K562 (cell line): ENCODE results near the gene MPZL3. TPM values are rescaled to one million over a fixed set of nuclear protein-coding genes. Genes with fewer than 3 reads are reported as not detected.

Source experiments
- ATAC-seq: fragments of 200-7000 bp; cut with Tn5 transposase; 3 replicates; pipeline ENCODE4 v1.9.1; 2020; ENCODE audit warnings: moderate library complexity
- BruUV-seq: library from RNA; stranded (reverse); fragments of 400-500 nt; replicated peaks from 2 replicates; lab custom pipeline; 2021; lab: Mats Ljungman, UMichigan
- CTCF ChIA-PET: fragments of 300-600 bp; formaldehyde crosslinking; extraction: SDS; loops from one replicate; lab custom pipeline; 2021; ENCODE audit warnings: low intra/inter-chr PET ratio; lab: Yijun Ruan, JAX
- POLR2A ChIA-PET: fragments of 300-600, 350-650 bp; sonication (Branson Sonifier 250); formaldehyde crosslinking; extraction: SDS; loops from one replicate; lab custom pipeline; 2021; ENCODE audit warnings: antibody characterized with exemption, inconsistent platforms; lab: Yijun Ruan, JAX
- DNase-seq, 4 experiments: peaks; one replicate each; pipeline versions ENCODE4 v3.0.0 to v3.0.0-alpha.2; 2011 to 2018; ENCODE audit warnings: low spot score in 3 of 4, mixed read lengths in 3 of 4; ENCODE audit errors: extremely low read depth in 1 of 4
- FAIRE-seq: peaks from 2 replicates; lab custom pipeline; 2011; peaks lifted over from hg19 to GRCh38; lab: Jason Lieb, UNC
- H2AFZ ChIP-seq: 2 replicates; pipeline ENCODE4 v1.6.0; 2011; ENCODE audit warnings: low read depth, low read length, control low read depth, inconsistent platforms
- H3K27ac ChIP-seq: fragments of 200-600 bp; 3 replicates; pipeline ENCODE4 v1.8.0; 2011; ENCODE audit warnings: low read depth, mild to moderate bottlenecking, control low read depth, inconsistent platforms, low read length, moderate library complexity, mixed read lengths; ENCODE audit errors: extremely low read depth
- H3K27me3 ChIP-seq, 2 experiments: fragments of 300-600 bp in 1 of 2; 2 replicates in 1 of 2; 3 replicates in 1 of 2; pipeline versions ENCODE4 v1.6.0 to v1.8.0; 2011; ENCODE audit warnings: inconsistent platforms in 2 of 2, low read length in 2 of 2, mild to moderate bottlenecking in 1 of 2, mixed read lengths in 1 of 2, moderate library complexity in 1 of 2; ENCODE audit not compliant: control insufficient read depth in 2 of 2, insufficient read depth in 2 of 2
- H3K36me3 ChIP-seq: fragments of 300-600 bp; 3 replicates; pipeline ENCODE4 v1.8.0; 2011; ENCODE audit warnings: mild to moderate bottlenecking, low read length, inconsistent platforms; ENCODE audit not compliant: control insufficient read depth, insufficient read depth
- H3K4me1 ChIP-seq, 2 experiments: fragments of 200-600 bp in 1 of 2; replicated peaks in 1 of 2; 2 replicates in 1 of 2; 3 replicates in 1 of 2; pipeline versions ENCODE4 v1.5.1 to v1.8.0; 2011; ENCODE audit warnings: inconsistent platforms in 2 of 2, low read length in 2 of 2, mild to moderate bottlenecking in 1 of 2, mixed read lengths in 1 of 2, moderate library complexity in 1 of 2; ENCODE audit not compliant: control insufficient read depth in 2 of 2, insufficient read depth in 2 of 2
- H3K4me2 ChIP-seq: 2 replicates; pipeline ENCODE4 v1.6.1; 2011; ENCODE audit warnings: low read length, control low read depth, inconsistent platforms, mixed read lengths; ENCODE audit not compliant: insufficient read depth
- H3K4me3 ChIP-seq: fragments of 200-600 bp; sonication (generic), shearing (Covaris generic); 2 replicates; pipeline ENCODE4 v1.5.1; 2016; ENCODE audit warnings: control low read depth, inconsistent platforms
- H3K79me2 ChIP-seq: fragments of 200-600 bp; 3 replicates; pipeline ENCODE4 v1.8.0; 2011; ENCODE audit warnings: low read length, inconsistent platforms; ENCODE audit not compliant: control insufficient read depth, insufficient read depth
- H3K9ac ChIP-seq, 2 experiments: 2 replicates each; pipeline versions ENCODE4 v1.6.0 to v1.6.1; 2011; ENCODE audit warnings: low read depth in 2 of 2, low read length in 2 of 2, control low read depth in 1 of 2, inconsistent platforms in 1 of 2, mild to moderate bottlenecking in 1 of 2, mixed read lengths in 1 of 2; ENCODE audit not compliant: insufficient read depth in 1 of 2
- H3K9me1 ChIP-seq: one replicate; pipeline ENCODE4 v1.6.0; 2011; ENCODE audit warnings: inconsistent platforms, mild to moderate bottlenecking, low read length, moderate library complexity; ENCODE audit not compliant: control insufficient read depth, insufficient read depth
- H3K9me3 ChIP-seq: replicated peaks from 2 replicates; pipeline ENCODE4 v1.5.1; 2011; ENCODE audit warnings: low read depth, low read length, inconsistent platforms; ENCODE audit not compliant: control insufficient read depth, insufficient read depth
- H4K20me1 ChIP-seq: replicated peaks from 2 replicates; pipeline ENCODE4 v1.6.1; 2011; ENCODE audit warnings: low read length, inconsistent platforms, mixed read lengths; ENCODE audit not compliant: control insufficient read depth, insufficient read depth
- FOXK2 ChIP-seq, 2 experiments: fragments of 450-650 bp; IDR thresholded peaks in 1 of 2; conservative IDR thresholded peaks in 1 of 2; 2 replicates each; pipeline ENCODE4 v1.6.1; 2016; ENCODE audit warnings: low read depth in 2 of 2, mild to moderate bottlenecking in 1 of 2
- HNRNPH1 ChIP-seq: fragments of 200-400 bp; formaldehyde crosslinking; optimal IDR thresholded peaks from 2 replicates; pipeline ENCODE3; 2017; ENCODE audit warnings: low read depth, mild to moderate bottlenecking, low read length, moderate library complexity
- NFATC3 ChIP-seq: fragments of 450-650 bp; IDR thresholded peaks from 2 replicates; pipeline ENCODE4 v1.6.1; 2017; ENCODE audit warnings: mild to moderate bottlenecking
- NFXL1 ChIP-seq: fragments of 450-650 bp; formaldehyde crosslinking; IDR thresholded peaks from 2 replicates; pipeline ENCODE4 v1.4.0; 2021; ENCODE audit warnings: mild to moderate bottlenecking
- PPARD ChIP-seq: fragments of 250-450 bp; sonication (Bioruptor Pico); IDR thresholded peaks from 2 replicates; pipeline ENCODE4 v1.8.0; 2022; ENCODE audit warnings: inconsistent platforms, mild to moderate bottlenecking, moderate library complexity
- RAD51 ChIP-seq: fragments of 450-650 bp; IDR thresholded peaks from 2 replicates; pipeline ENCODE4 v1.7.1; 2016; ENCODE audit warnings: low read depth, mild to moderate bottlenecking, borderline replicate concordance
- ZNF253 ChIP-seq: fragments of 250-450 bp; sonication (Bioruptor Pico); conservative IDR thresholded peaks from 2 replicates; pipeline ENCODE4 v1.6.1; 2021; ENCODE audit warnings: mild to moderate bottlenecking
- ZNF77 ChIP-seq: fragments of 250-450 bp; sonication (Bioruptor Pico); IDR thresholded peaks from 2 replicates; pipeline ENCODE4 v1.5.0; 2020
- WGBS: fragments of 100-300 bp; shearing (Covaris generic); methylation state at CpG from one replicate; pipeline ENCODE4 v1.1.6; 2016; ENCODE audit warnings: low coverage, mixed read lengths; ENCODE audit not compliant: insufficient coverage; ENCODE audit errors: missing lambda C conversion rate; 5-methylcytosine and 5-hydroxymethylcytosine counted together
- in situ Hi-C: fragments of 300-500 bp; cut with MboI; formaldehyde crosslinking; loops from 4 replicates; pipeline ENCODE4 v1.15.0; 2018; ENCODE audit warnings: inconsistent platforms, mixed read lengths
- intact Hi-C: fragments of 100-400 bp; cut with micrococcal nuclease; formaldehyde crosslinking; loops from 2 replicates; pipeline ENCODE4 v1.14.2; 2022
- polyA plus RNA-seq, 8 experiments: library from polyadenylated mRNA; depleted of rRNA in 4 of 8; stranded (reverse) in 5 of 8; unstranded in 3 of 8; fragments of >200 nt; fragmentation: Nextera tagmentation in 2 of 8; fragmentation: Illumina TruSeq in 1 of 8; extraction: Ambion mirVana in 2 of 8; extraction: Trizol in 1 of 8; gene quantifications; 2 replicates each; pipeline versions ENCODE4 v1.2.1 to v1.2.3, GENCODE V29; 2011 to 2014; ENCODE audit warnings: inconsistent platforms in 1 of 8, missing spikeins in 1 of 8
- total RNA-seq, 7 experiments: library from RNA; depleted of rRNA in 6 of 7; stranded (reverse); fragments of >200 nt in 6 of 7; fragmentation: Illumina TruSeq in 2 of 7; extraction: Trizol in 2 of 7; gene quantifications; 2 replicates each; pipeline versions ENCODE4 v1.2.1 to v1.2.3, GENCODE V29; 2011 to 2021; ENCODE audit warnings: low replicate concordance in 1 of 7

The MPZL3 gene
- total and polyA plus RNA-seq, 9 of the 15 experiments (the other 6 are each of a cell fraction or from before 2014, with no cell fraction given) = 0.97 to 2.9 (median 1.6) TPM

GRCh38 chr11:118223992-118224391, 28.2 kb downstream of the MPZL3 start:
- Histone ChIP-seq H3K4me2 (no peak overlapping the region), H3K36me3 (no peaks in the 10 kb centered on the region), H4K20me1 (no peaks in the 10 kb centered on the region), H3K9me3 (no peaks in the 10 kb centered on the region), H2AFZ (no peak overlapping the region), H3K4me1 (no peaks in the 10 kb centered on the region), H3K79me2 (no peaks in the 10 kb centered on the region), H3K9me1 (no peaks in the 10 kb centered on the region), H3K27me3 (peaks cover 4 to 26% of the 10 kb centered on the region in 2 experiments; a peak in 4 of 5 replicates), H3K4me3 (no peak overlapping the region), H3K27ac (no peak overlapping the region), H3K9ac (no peak overlapping the region)
- FAIRE-seq = no peak
- peak; percentile 25; the same call in 1 of the 2 replicates for TF ChIP-seq RAD51
- no peak for TF ChIP-seq ZNF253 (CRISPR knock-in tag)
- no peak for TF ChIP-seq FOXK2 (conservative IDR thresholded peaks at IDR 0.05 in 1 of 2, IDR thresholded peaks at IDR 0.05 in 1 of 2; ENCODE audit: low read depth in 2 of 2)
- TF ChIP-seq ZNF77 (CRISPR knock-in tag) = no peak
- TF ChIP-seq PPARD = no peak
- no peak for TF ChIP-seq NFXL1 (CRISPR knock-in tag)
- TF ChIP-seq HNRNPH1 = no peak
- TF ChIP-seq NFATC3 = no peak
- no peak for DNase-seq
- no TSS peak for BruUV-seq
- in situ Hi-C loops (no loop called here), intact Hi-C loops (no loop called here)
- WGBS = 7% methylated on average over 6 of the region's 6 CpGs
- CTCF ChIA-PET = no interaction called here
- POLR2A ChIA-PET = no interaction called here
- no peak for ATAC-seq
